GM12875 (cell line): Measurements from ENCODE around the gene SORBS1.

Source experiments
- H3K4me3 ChIP-seq: one replicate; pipeline ENCODE4 v1.5.1; 2011; ENCODE audit warnings: low read depth, low read length, control low read depth
- CTCF ChIP-seq: IDR thresholded peaks from 2 replicates; pipeline ENCODE4 v1.5.1; 2011; ENCODE audit warnings: low read depth, mild to moderate bottlenecking, control low read depth, inconsistent platforms, low read length, moderate library complexity, borderline replicate concordance; ENCODE audit not compliant: insufficient read depth

Gene SORBS1

GRCh38 chr10:95440756-95441546, 120.2 kb downstream of the SORBS1 start:
- H3K4me3 ChIP-seq = no peak overlapping the region
- no peak for TF ChIP-seq CTCF

- no peak overlapping the region for H3K4me3 ChIP-seq
Measured at GRCh38 chr10:95440038-95440725, 121.0 kb downstream of the SORBS1 start.

GRCh38 chr10:95438781-95439180, 122.4 kb downstream of the SORBS1 start:
- TF ChIP-seq CTCF = no peak
- H3K4me3 ChIP-seq = no peak overlapping the region

More at GRCh38 chr10:95440038-95440725, 121.0 kb downstream of the SORBS1 start:
- no peak for TF ChIP-seq CTCF

GRCh38 chr10:95437669-95438068, 123.5 kb downstream of the SORBS1 start:
- H3K4me3 ChIP-seq = no peak overlapping the region
- no peak for TF ChIP-seq CTCF

GRCh38 chr10:95435548-95436279, 125.5 kb downstream of the SORBS1 start:
- no peak overlapping the region for H3K4me3 ChIP-seq
- no peak for TF ChIP-seq CTCF

GRCh38 chr10:95434583-95434982, 126.6 kb downstream of the SORBS1 start:
- no peak for TF ChIP-seq CTCF
- H3K4me3 ChIP-seq = no peak overlapping the region
